GM12878 (cell line): ENCODE data around the gene C1QL1.

Experiments
- CREB1 ChIP-seq: IDR thresholded peaks from 2 replicates; pipeline ENCODE4 v1.6.1; 2012; ENCODE audit warnings: low read depth, mild to moderate bottlenecking, inconsistent platforms
- CTCF ChIP-seq, 3 experiments: IDR thresholded peaks in 2 of 3; conservative IDR thresholded peaks in 1 of 3; 2 replicates each; pipeline ENCODE4 v1.5.1; 2011; ENCODE audit warnings: low read depth in 3 of 3, low read length in 3 of 3, mild to moderate bottlenecking in 3 of 3, control low read depth in 2 of 3, moderate library complexity in 2 of 3, inconsistent platforms in 1 of 3, mixed read lengths in 1 of 3; ENCODE audit not compliant: control insufficient read depth in 2 of 3, insufficient read depth in 1 of 3; ENCODE audit errors: extremely low read depth in 1 of 3
- FOXM1 ChIP-seq: IDR thresholded peaks from 2 replicates; pipeline ENCODE4 v1.6.1; 2012; ENCODE audit warnings: low read depth, mild to moderate bottlenecking, inconsistent platforms, low read length, moderate library complexity
- KAT2A ChIP-seq: conservative IDR thresholded peaks from 2 replicates; pipeline ENCODE4 v1.6.1; 2011; ENCODE audit warnings: low read depth, low read length; ENCODE audit not compliant: control insufficient read depth
- MAX ChIP-seq: IDR thresholded peaks from 2 replicates; pipeline ENCODE4 v1.6.1; 2012; ENCODE audit warnings: low read depth, low read length, improper control_type of control experiment
- SREBF1 ChIP-seq: IDR thresholded peaks from 2 replicates; pipeline ENCODE4 v1.6.1; 2012; ENCODE audit warnings: mild to moderate bottlenecking, low read length
- TAF1 ChIP-seq: IDR thresholded peaks from 2 replicates; pipeline ENCODE4 v1.6.1; 2011; ENCODE audit warnings: mild to moderate bottlenecking, low read depth, low read length, borderline replicate concordance
- TARDBP ChIP-seq: IDR thresholded peaks from 2 replicates; pipeline ENCODE4 v1.6.1; 2016; ENCODE audit warnings: borderline replicate concordance
- WRNIP1 ChIP-seq: IDR thresholded peaks from 2 replicates; pipeline ENCODE4 v1.6.1; 2011; ENCODE audit warnings: low read depth, low read length, improper control_type of control experiment, borderline replicate concordance
- TF ChIP-seq, protein P1 (sequence below): fragments of 450-650 bp; IDR thresholded peaks from 2 replicates; pipeline ENCODE4 v1.6.1; 2017; ENCODE audit warnings: antibody characterized with exemption, mild to moderate bottlenecking, moderate library complexity

DNA sequence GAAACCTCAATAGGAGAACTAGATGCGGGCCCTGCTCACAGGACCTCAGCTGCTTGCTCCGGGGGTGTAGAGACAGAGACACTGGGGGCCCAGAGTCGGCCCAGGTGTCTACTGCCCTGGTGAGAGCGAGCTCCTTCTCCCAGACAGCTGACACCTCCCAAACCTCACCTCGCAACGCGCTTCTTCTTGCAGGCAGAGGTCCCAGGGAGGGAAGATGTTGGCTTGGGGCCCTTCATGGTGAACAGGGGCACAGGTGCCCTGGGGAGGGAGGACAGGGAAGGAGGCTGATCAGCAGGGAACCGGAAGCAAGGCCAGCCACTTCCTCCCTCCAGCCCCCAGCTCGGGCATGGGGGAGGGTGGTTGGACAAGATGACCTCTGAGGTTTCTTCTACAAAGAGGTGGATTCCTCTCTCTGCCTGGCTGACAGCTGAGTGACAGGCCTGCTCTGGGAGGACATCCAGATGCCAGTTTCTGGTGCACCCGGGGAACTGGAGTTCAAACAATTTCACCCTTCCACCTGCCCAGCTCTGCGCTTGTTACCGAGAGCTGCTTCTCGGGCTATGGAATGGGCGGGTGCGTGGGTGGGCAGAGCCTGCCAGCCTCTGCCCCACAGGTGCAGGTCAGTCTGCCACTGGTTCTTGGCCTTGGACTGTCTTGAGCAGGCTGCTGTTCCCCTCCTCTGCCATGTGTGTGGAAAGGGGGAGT lies 41.1 kb downstream of the C1QL1 start:
- TF ChIP-seq KAT2A (no peak), CREB1 (no peak), CTCF (IDR thresholded peaks at IDR 0.05 in 2 of 3, conservative IDR thresholded peaks at IDR 0.05 in 1 of 3; ENCODE audit: control insufficient read depth in 2 of 3, extremely low read depth in 1 of 3, insufficient read depth in 1 of 3, low read depth in 3 of 3, low read length in 3 of 3) (no peak), TARDBP (no peak), FOXM1 (no peak), MAX (no peak), SREBF1 (no peak), TAF1 (no peak), WRNIP1 (no peak)
- TF ChIP-seq, protein P1, sequence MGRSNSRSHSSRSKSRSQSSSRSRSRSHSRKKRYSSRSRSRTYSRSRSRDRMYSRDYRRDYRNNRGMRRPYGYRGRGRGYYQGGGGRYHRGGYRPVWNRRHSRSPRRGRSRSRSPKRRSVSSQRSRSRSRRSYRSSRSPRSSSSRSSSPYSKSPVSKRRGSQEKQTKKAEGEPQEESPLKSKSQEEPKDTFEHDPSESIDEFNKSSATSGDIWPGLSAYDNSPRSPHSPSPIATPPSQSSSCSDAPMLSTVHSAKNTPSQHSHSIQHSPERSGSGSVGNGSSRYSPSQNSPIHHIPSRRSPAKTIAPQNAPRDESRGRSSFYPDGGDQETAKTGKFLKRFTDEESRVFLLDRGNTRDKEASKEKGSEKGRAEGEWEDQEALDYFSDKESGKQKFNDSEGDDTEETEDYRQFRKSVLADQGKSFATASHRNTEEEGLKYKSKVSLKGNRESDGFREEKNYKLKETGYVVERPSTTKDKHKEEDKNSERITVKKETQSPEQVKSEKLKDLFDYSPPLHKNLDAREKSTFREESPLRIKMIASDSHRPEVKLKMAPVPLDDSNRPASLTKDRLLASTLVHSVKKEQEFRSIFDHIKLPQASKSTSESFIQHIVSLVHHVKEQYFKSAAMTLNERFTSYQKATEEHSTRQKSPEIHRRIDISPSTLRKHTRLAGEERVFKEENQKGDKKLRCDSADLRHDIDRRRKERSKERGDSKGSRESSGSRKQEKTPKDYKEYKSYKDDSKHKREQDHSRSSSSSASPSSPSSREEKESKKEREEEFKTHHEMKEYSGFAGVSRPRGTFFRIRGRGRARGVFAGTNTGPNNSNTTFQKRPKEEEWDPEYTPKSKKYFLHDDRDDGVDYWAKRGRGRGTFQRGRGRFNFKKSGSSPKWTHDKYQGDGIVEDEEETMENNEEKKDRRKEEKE = no peak
